OCI-LY7 (cell line): ENCODE results near the gene MRPL10.

ENCODE experiments used
- EZH2phosphoT487 ChIP-seq: fragments of 200-600 bp; sonication (generic); IDR thresholded peaks from 2 replicates; pipeline ENCODE4 v1.6.1; 2018; ENCODE audit warnings: low read depth, borderline replicate concordance, mild to moderate bottlenecking, mixed run types, antibody characterized with exemption, low read length, moderate library complexity, mixed read lengths
- TF ChIP-seq, protein P1 (sequence below): fragments of 200-600 bp; sonication (generic); conservative IDR thresholded peaks from 2 replicates; pipeline ENCODE4 v1.5.1; 2014; ENCODE audit warnings: mild to moderate bottlenecking, antibody characterized with exemption, low read length, moderate library complexity, mixed read lengths

DNA sequence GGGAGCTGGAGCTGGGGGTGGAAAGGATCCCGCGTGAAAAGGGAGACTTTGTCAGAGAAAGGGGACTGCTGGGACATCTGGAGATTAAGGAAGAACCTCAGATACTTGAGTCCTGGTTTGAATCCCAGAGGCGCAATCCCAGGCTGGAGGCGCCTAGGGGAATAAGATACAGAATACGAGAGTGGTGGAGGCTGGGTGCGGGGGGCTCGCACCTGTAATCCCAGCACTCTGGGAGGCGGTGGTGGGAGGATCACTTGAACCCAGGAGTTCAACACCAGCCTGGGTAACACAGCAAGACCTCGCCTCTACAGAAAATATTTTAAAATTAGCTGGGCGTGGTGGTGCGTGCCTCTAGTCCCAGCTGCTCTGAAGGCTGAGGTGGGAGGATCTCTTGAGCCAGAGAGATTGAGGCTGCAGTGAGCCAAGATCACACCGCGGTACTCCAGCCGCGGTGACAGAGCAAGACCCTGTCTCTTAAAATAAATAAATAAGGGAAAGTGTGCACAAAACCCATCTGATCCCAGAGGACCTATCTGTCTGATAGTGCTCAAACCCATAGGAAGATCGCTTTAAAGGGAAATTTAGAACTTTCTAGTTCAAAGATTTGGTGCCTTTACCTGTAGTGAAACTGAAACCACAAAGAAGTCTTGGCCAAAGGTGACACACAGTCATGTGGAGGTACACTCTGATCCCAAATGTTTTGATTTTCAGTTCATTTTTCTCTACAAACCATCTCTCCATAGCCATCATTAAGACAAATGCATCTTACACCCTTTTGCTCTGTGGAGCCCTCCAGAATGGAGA, 10.3 kb upstream of the MRPL10 start:
- TF ChIP-seq, protein P1, sequence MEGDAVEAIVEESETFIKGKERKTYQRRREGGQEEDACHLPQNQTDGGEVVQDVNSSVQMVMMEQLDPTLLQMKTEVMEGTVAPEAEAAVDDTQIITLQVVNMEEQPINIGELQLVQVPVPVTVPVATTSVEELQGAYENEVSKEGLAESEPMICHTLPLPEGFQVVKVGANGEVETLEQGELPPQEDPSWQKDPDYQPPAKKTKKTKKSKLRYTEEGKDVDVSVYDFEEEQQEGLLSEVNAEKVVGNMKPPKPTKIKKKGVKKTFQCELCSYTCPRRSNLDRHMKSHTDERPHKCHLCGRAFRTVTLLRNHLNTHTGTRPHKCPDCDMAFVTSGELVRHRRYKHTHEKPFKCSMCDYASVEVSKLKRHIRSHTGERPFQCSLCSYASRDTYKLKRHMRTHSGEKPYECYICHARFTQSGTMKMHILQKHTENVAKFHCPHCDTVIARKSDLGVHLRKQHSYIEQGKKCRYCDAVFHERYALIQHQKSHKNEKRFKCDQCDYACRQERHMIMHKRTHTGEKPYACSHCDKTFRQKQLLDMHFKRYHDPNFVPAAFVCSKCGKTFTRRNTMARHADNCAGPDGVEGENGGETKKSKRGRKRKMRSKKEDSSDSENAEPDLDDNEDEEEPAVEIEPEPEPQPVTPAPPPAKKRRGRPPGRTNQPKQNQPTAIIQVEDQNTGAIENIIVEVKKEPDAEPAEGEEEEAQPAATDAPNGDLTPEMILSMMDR, result peak; percentile 31
- no peak for TF ChIP-seq EZH2phosphoT487
